Cortex of kidney (tissue), 1 donor: ENCODE measurements around the gene PYGM.

ENCODE experiments used
- DNase-seq: peaks from one replicate; lab custom pipeline; 2025; lab: John Stamatoyannopoulos, UW

Gene PYGM

GRCh38 chr11:64735725-64736259 lies 24.0 kb downstream of the PYGM start:
- DNase-seq = no peak

- DNase-seq = no peak
These were observed 24.7 kb downstream of the PYGM start for GRCh38 chr11:64734811-64735724.

GRCh38 chr11:64731601-64732000 lies 28.2 kb downstream of the PYGM start:
- DNase-seq = no peak

GRCh38 chr11:64729851-64730382 lies 29.9 kb downstream of the PYGM start:
- DNase-seq = no peak

- no peak for DNase-seq
These were observed 30.9 kb downstream of the PYGM start for GRCh38 chr11:64728757-64729365.

- DNase-seq = no peak
These were observed 32.8 kb downstream of the PYGM start for GRCh38 chr11:64726867-64727530.

- no peak for DNase-seq
These were observed 33.5 kb downstream of the PYGM start for GRCh38 chr11:64726211-64726641.

- no peak for DNase-seq
These were observed 34.8 kb downstream of the PYGM start for GRCh38 chr11:64724863-64725532.

GRCh38 chr11:64723907-64724862 lies 35.6 kb downstream of the PYGM start:
- no peak for DNase-seq

- no peak for DNase-seq
These were observed 36.5 kb downstream of the PYGM start, which contains the start of gene NRXN2 for GRCh38 chr11:64723117-64723906. NRXN2 (minus strand) TSS chr11:64723197; CDS start chr11:64713699, 9,498 bp downstream.

GRCh38 chr11:64722141-64723065 lies 37.4 kb downstream of the PYGM start:
- no peak for DNase-seq

GRCh38 chr11:64721359-64721699 lies 38.4 kb downstream of the PYGM start:
- no peak for DNase-seq

GRCh38 chr11:64720640-64721358 lies 39.0 kb downstream of the PYGM start:
- DNase-seq = no peak

- no peak for DNase-seq
These were observed 39.6 kb downstream of the PYGM start for GRCh38 chr11:64720167-64720566.

GRCh38 chr11:64719406-64719805 lies 40.4 kb downstream of the PYGM start:
- no peak for DNase-seq

- DNase-seq = no peak
These were observed 41.0 kb downstream of the PYGM start for GRCh38 chr11:64718780-64719124.

- no peak for DNase-seq
These were observed 41.5 kb downstream of the PYGM start for GRCh38 chr11:64718084-64718779.

GRCh38 chr11:64717268-64717578 lies 42.6 kb downstream of the PYGM start:
- no peak for DNase-seq
